Prostate gland (tissue), 2 donors: Measurements from ENCODE around the gene MRPS24. TPM values are rescaled to one million over a fixed set of nuclear protein-coding genes. Genes with fewer than 3 reads are reported as not detected.
"Not testable (repeated sequence)": the region's sequence is repeated elsewhere in the genome, so short reads cannot be mapped to it uniquely, and the experiment has no call there.

ENCODE experiments used
- DNase-seq: peaks from one replicate; pipeline ENCODE4 v3.0.0-alpha.2; 2019; ENCODE audit warnings: low spot score
- H3K27ac ChIP-seq, 2 donors: fragments of 200-600 bp; sonication (generic); 2 replicates each; pipeline ENCODE4 v1.5.1; 2017 to 2019
- H3K27me3 ChIP-seq: fragments of 200-600 bp; sonication (generic); replicated peaks from 2 replicates; pipeline ENCODE4 v1.5.1; 2019; ENCODE audit not compliant: insufficient read depth
- H3K36me3 ChIP-seq, 2 donors: fragments of 200-600 bp; sonication (generic); 1 replicate in 1 of 2; 2 replicates in 1 of 2; pipeline versions ENCODE4 v1.5.1 to v1.8.1; 2017 to 2019
- H3K4me1 ChIP-seq: fragments of 200-600 bp; sonication (generic); replicated peaks from 2 replicates; pipeline ENCODE4 v1.5.1; 2019
- H3K4me3 ChIP-seq, 2 donors: fragments of 200-600 bp; sonication (generic); 2 replicates each; pipeline ENCODE4 v1.5.1; 2017 to 2019
- H3K9me3 ChIP-seq: fragments of 200-600 bp; sonication (generic); 2 replicates; pipeline ENCODE4 v1.5.1; 2017
- POLR2A ChIP-seq: fragments of 450-650 bp; IDR thresholded peaks from one replicate; pipeline ENCODE4 v1.6.1; 2016; ENCODE audit warnings: antibody characterized with exemption, mild to moderate bottlenecking
- POLR2AphosphoS5 ChIP-seq: sonication (generic); formaldehyde crosslinking; IDR thresholded peaks from one replicate; pipeline ENCODE4 v1.6.1; 2017; ENCODE audit warnings: antibody characterized with exemption
- WGBS: methylation state at CpG from one replicate; pipeline ENCODE4 v1.1.5; 2018; 5-methylcytosine and 5-hydroxymethylcytosine counted together
- intact Hi-C: fragments of 100-400 bp; cut with DNase I; formaldehyde crosslinking; loops from one replicate; pipeline ENCODE4 v1.14.2; 2022
- small RNA-seq, 2 donors: library from RNA; depleted of rRNA; stranded (forward); fragments of <200 nt; gene quantifications; one replicate each; pipeline ENCODE3, GENCODE V24; 2016
- total RNA-seq, 2 donors: library from RNA; depleted of rRNA; stranded (reverse); fragments of >200 nt; gene quantifications; one replicate each; pipeline ENCODE4 v1.1.0, GENCODE V29; 2016
- TF ChIP-seq, protein P1 (sequence below), 4 experiments: fragments of 200-600 bp in 2 of 4; fragments of 450-650 bp in 2 of 4; sonication (generic) in 2 of 4; IDR thresholded peaks; 1 replicate in 3 of 4; 2 replicates in 1 of 4; pipeline ENCODE4 v1.5.1; 2016 to 2019; ENCODE audit warnings: antibody characterized with exemption in 4 of 4, mild to moderate bottlenecking in 2 of 4, moderate library complexity in 2 of 4

MRPS24 gene
- total RNA-seq, 2 donors from 2014 or later: 92.7 to 131 TPM

DNA sequence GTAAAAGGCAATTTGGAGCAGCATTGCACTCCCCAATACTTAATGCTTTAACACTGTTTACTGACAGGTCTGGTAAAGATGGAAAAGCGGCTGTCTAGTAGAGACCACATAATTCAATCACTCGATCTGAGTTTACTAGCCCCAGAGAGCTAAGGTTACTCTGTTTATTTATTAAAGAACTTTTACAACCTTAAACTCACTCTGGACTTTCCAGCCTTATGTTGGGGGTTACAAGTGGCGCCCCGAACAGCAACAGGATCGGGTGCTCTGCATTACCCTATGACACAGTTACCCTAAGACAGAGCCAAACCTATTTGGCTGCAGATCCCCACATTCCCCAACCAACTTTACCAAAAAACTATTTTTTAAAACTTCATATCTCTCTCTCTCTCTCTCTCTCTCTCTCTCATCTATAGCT is 43.9 kb downstream of the MRPS24 start:
- Histone ChIP-seq H3K27ac (no peak overlapping the region), H3K27me3 (no peaks in the 10 kb centered on the region), H3K36me3 (no peaks in the 10 kb centered on the region), H3K4me3 (no peak overlapping the region), H3K4me1 (no peaks in the 10 kb centered on the region), H3K9me3 (no peaks in the 10 kb centered on the region)
- WGBS: 23% methylated on average over 5 of the region's 5 CpGs
- DNase-seq: no peak
- TF ChIP-seq POLR2A (no peak), POLR2AphosphoS5 (no peak)
- TF ChIP-seq, protein P1, sequence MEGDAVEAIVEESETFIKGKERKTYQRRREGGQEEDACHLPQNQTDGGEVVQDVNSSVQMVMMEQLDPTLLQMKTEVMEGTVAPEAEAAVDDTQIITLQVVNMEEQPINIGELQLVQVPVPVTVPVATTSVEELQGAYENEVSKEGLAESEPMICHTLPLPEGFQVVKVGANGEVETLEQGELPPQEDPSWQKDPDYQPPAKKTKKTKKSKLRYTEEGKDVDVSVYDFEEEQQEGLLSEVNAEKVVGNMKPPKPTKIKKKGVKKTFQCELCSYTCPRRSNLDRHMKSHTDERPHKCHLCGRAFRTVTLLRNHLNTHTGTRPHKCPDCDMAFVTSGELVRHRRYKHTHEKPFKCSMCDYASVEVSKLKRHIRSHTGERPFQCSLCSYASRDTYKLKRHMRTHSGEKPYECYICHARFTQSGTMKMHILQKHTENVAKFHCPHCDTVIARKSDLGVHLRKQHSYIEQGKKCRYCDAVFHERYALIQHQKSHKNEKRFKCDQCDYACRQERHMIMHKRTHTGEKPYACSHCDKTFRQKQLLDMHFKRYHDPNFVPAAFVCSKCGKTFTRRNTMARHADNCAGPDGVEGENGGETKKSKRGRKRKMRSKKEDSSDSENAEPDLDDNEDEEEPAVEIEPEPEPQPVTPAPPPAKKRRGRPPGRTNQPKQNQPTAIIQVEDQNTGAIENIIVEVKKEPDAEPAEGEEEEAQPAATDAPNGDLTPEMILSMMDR (IDR thresholded peaks at IDR 0.05): no peak
- intact Hi-C loops: no loop called here

DNA sequence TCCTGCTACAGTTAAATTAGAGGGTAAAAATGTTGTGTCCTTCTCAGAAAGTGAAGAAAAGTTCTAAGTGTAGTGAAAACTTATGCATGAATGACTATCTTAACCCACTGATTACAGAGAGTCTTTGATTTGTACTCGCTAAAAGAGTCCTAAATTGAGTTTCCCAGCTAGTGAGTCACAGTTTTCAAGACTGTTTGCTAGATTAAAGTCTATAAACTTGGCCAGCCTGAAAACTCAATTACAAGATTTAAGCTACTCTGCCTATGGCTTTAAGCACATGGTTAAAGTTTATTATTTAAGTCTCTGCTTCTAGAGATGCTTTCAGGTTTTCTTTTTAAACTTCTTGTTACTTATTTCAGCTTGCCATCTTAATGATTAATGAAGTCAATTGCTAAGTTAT is 44.4 kb downstream of the MRPS24 start:
- no peaks in the 10 kb centered on the region for H3K36me3 ChIP-seq
- H3K4me3 ChIP-seq: no peak overlapping the region
- no peak for TF ChIP-seq POLR2A
- TF ChIP-seq, protein P1 (IDR thresholded peaks at IDR 0.05): no peak
- no peak for TF ChIP-seq POLR2AphosphoS5
- intact Hi-C loops: no loop called here
- H3K4me1 ChIP-seq: no peaks in the 10 kb centered on the region
- 19% methylated on average over 1 of the region's 1 CpG for WGBS
- no peaks in the 10 kb centered on the region for H3K9me3 ChIP-seq
- H3K27ac ChIP-seq: no peak overlapping the region
- no peaks in the 10 kb centered on the region for H3K27me3 ChIP-seq
- no peak for DNase-seq

DNA sequence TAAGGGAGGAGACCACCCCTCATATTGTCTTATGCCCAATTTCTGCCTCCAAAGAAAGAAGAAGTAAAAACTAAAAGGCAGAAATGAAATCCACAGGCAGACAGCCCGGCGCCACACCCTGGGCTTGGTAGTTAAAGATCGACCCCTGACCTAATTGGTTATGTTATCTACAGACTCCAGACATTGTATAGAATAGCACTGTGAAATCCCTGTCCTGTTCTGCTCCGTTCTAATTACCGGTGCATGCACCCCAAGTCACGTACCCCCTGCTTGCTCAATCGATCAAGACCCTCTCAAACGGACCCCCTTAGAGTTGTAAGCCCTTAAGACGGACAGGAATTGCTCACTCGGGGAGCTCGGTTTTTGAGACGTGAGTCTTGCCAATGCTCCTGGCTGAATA is 44.8 kb downstream of the MRPS24 start:
- H3K4me3 ChIP-seq, intact Hi-C loops, H3K27ac ChIP-seq, H3K9me3 ChIP-seq, H3K36me3 ChIP-seq, H3K27me3 ChIP-seq, H3K4me1 ChIP-seq, DNase-seq: not testable (repeated sequence)
- WGBS: 71% methylated on average over 12 of the region's 12 CpGs

DNA sequence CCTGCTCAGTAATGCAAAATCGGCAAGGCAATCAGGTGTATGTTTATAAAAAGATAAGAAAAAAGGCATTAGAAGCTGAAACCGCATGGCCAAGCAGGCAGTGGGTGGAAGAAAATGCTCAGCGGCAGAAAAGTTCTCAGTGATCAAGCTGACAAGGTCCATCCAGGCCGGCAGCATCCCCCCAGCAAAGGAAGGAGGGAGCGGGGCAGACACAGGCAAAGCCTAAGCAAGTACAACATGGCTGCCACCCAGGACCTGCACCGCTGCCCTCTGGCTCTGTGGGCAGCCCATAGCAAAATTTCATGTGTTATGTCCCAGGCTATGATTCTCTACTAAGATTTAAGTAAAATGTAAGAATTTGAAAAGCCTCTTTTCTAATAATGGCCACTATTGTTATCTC is 45.4 kb downstream of the MRPS24 start:
- intact Hi-C loops: no loop called here
- H3K27ac ChIP-seq: no peak overlapping the region
- no peaks in the 10 kb centered on the region for H3K9me3 ChIP-seq
- H3K36me3 ChIP-seq: no peaks in the 10 kb centered on the region
- no peak overlapping the region for H3K4me3 ChIP-seq
- DNase-seq: no peak
- no peaks in the 10 kb centered on the region for H3K27me3 ChIP-seq
- 86% methylated on average over 6 of the region's 6 CpGs for WGBS
- TF ChIP-seq POLR2AphosphoS5: no peak
- no peak for TF ChIP-seq POLR2A
- TF ChIP-seq, protein P1 (IDR thresholded peaks at IDR 0.05): no peak
- no peaks in the 10 kb centered on the region for H3K4me1 ChIP-seq

DNA sequence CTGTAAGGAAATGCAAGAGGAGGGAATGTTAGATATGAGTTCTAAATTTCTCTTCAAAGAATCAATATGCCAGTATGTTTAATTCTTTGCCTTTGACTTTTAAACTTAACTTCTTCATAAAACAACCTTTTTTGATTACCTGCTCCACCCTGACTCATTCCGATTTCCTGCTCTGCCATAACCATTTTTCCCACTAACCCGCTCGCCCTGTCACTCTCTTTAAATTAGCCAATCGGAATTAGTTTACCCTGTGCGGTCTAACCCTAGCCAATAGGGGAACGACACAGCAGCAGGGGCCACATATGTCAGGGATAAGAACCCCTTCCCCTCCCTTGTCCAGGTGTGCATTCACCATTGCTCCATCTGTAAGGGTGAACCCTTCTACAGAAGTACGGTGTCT is 45.9 kb downstream of the MRPS24 start:
- intact Hi-C loops, H3K27me3 ChIP-seq, H3K4me3 ChIP-seq, H3K36me3 ChIP-seq, DNase-seq, H3K27ac ChIP-seq, H3K9me3 ChIP-seq, H3K4me1 ChIP-seq: not testable (repeated sequence)
- 93% methylated on average over 7 of the region's 7 CpGs for WGBS

Small RNA genes lying within 50 kb of the gene (small RNA-seq; reads per million reads assigned to genes)
- 0 reads per million in 2 donors for gene MRPS24

Other genes starting within 250 kb of the MRPS24 start
- 10 to 100 TPM; 47.9 to 57.5 TPM for gene COA1, start 140.0 kb downstream of the MRPS24 start, total RNA-seq
- 10 to 100 TPM; 30.2 to 39.7 TPM for gene BLVRA, start 110.8 kb downstream of the MRPS24 start, total RNA-seq
- 10 to 100 TPM; 22.2 to 30.8 TPM for gene URGCP, start 37.1 kb upstream of the MRPS24 start, total RNA-seq
- 10 to 100 TPM; 17.3 to 22.0 TPM for gene UBE2D4, start 56.9 kb upstream of the MRPS24 start, total RNA-seq
- under 1 TPM in 1 of 2 donors, not detected in 1; 0.17 TPM for gene SPDYE1, start 128.4 kb upstream of the MRPS24 start, total RNA-seq
- 100 to 1,000 TPM; 118 to 120 TPM for gene DBNL, start 175.2 kb upstream of the MRPS24 start, total RNA-seq
- gene PGAM2, start 196.1 kb upstream of the MRPS24 start, total RNA-seq: 1 to 10 TPM in 1 of 2 donors, not detected in 1; 9.7 TPM
- 10 to 100 TPM; 63.7 to 80.7 TPM for gene POLM, start 213.0 kb upstream of the MRPS24 start, total RNA-seq
- 100 to 1,000 TPM in 1 of 2 donors, 10 to 100 TPM in 1; 40.4 to 219 TPM for gene AEBP1, start 234.8 kb upstream of the MRPS24 start, total RNA-seq